ENCODE measurements around the gene CDH1. TPM values are rescaled to one million over a fixed set of nuclear protein-coding genes. Genes with fewer than 3 reads are reported as not detected.

Gene CDH1
- total RNA-seq, 1 experiment from 2014 or later = 100 TPM

GRCh38 chr16:68740628-68741346 lies 3.7 kb downstream of the CDH1 start:
- Histone ChIP-seq H3K9me2 (replicated peaks; ENCODE audit: low read length) (no peaks in the 10 kb centered on the region), H3K4me2 (ENCODE audit: low read length) (peak overlapping the region; percentile 89), H3K9me3 (ENCODE audit: low read length) (no peaks in the 10 kb centered on the region), H3K36me3 (ENCODE audit: low read depth, low read length) (peaks cover 4% of the 10 kb centered on the region; the same call in 1 of the 2 replicates), H3K9ac (ENCODE audit: low read length) (no peak overlapping the region), H3K4me1 (ENCODE audit: insufficient read depth, low read length) (peaks cover 57% of the 10 kb centered on the region), H4K20me1 (ENCODE audit: low read length) (peaks cover 11% of the 10 kb centered on the region; the same call in 1 of the 2 replicates), H3F3A (ENCODE audit: low read length, unreplicated experiment) (peaks cover 8% of the 10 kb centered on the region), H3K27me3 (ENCODE audit: low read length) (no peaks in the 10 kb centered on the region), H3K79me2 (ENCODE audit: low read length) (peaks cover 68% of the 10 kb centered on the region), H3K4me3 (ENCODE audit: low read length) (peak overlapping the region; percentile 26; the same call in 1 of the 2 replicates), H2AFZ (ENCODE audit: low read length) (no peak overlapping the region), H3K27ac (ENCODE audit: low read length) (peak overlapping the region; percentile 98)
- BruUV-seq (replicated peaks) = no TSS peak
- POLR2A ChIA-PET (ENCODE audit: unreplicated experiment) = interaction anchor here (0.5 kb wide), 1 partner anchor 376 kb away, joined by 3 read pairs; no protein-coding TSS in a partner anchor
- CTCF ChIA-PET = no interaction called here
- intact Hi-C loops (cut with micrococcal nuclease) = loop anchor here (1.0 kb wide), 1 partner anchor 36 kb away; no protein-coding TSS in a partner anchor
- ATAC-seq (no peak), DNase-seq (no peak)
- TF ChIP-seq CTCF (conservative IDR thresholded peaks at IDR 0.05; ENCODE audit: low read depth, low read length) (no peak), EZH2phosphoT487 (IDR thresholded peaks at IDR 0.05; ENCODE audit: borderline replicate concordance, low read length) (no peak), EZH2 (IDR thresholded peaks at IDR 0.05; ENCODE audit: low read length, unreplicated experiment) (no peak)

GRCh38 chr16:68743664-68744063 lies 6.6 kb downstream of the CDH1 start:
- Histone ChIP-seq H3K9me2 (replicated peaks; ENCODE audit: low read length) (no peaks in the 10 kb centered on the region), H3K27ac (ENCODE audit: low read length) (peak overlapping the region; percentile 98), H3K4me1 (ENCODE audit: insufficient read depth, low read length) (peaks cover 72% of the 10 kb centered on the region), H3F3A (ENCODE audit: low read length, unreplicated experiment) (peaks cover 8% of the 10 kb centered on the region), H3K9ac (ENCODE audit: low read length) (peak overlapping the region; percentile 77), H3K36me3 (ENCODE audit: low read depth, low read length) (peaks cover 4% of the 10 kb centered on the region; the same call in 1 of the 2 replicates), H2AFZ (ENCODE audit: low read length) (no peak overlapping the region), H3K79me2 (ENCODE audit: low read length) (peaks cover 79% of the 10 kb centered on the region), H4K20me1 (ENCODE audit: low read length) (0 out of 2 replicates have a peak, but pooled peaks cover 5% of the 10 kb centered on the region), H3K27me3 (ENCODE audit: low read length) (no peaks in the 10 kb centered on the region), H3K4me2 (ENCODE audit: low read length) (peak overlapping the region; percentile 89), H3K9me3 (ENCODE audit: low read length) (no peaks in the 10 kb centered on the region), H3K4me3 (ENCODE audit: low read length) (peak overlapping the region; percentile 57)
- no peak for ATAC-seq
- ChIA-PET POLR2A (ENCODE audit: unreplicated experiment) (no interaction called here), CTCF (no interaction called here)
- TF ChIP-seq EZH2phosphoT487 (IDR thresholded peaks at IDR 0.05; ENCODE audit: borderline replicate concordance, low read length) = no peak
- no peak for TF ChIP-seq CTCF (conservative IDR thresholded peaks at IDR 0.05; ENCODE audit: low read depth, low read length)
- TF ChIP-seq EZH2 (IDR thresholded peaks at IDR 0.05; ENCODE audit: low read length, unreplicated experiment) = no peak
- BruUV-seq (replicated peaks) = TSS peak; percentile 12
- intact Hi-C loops (cut with micrococcal nuclease) = loop anchor here (2.0 kb wide), 1 partner anchor 57 kb away; no protein-coding TSS in a partner anchor
- no peak for DNase-seq

Measured in PC-3 (cell line).